Measurements from ENCODE around the gene REXO4.
A peak's percentile ranks its signal among the peaks of the same experiment; 100 is the strongest.
"Not testable (repeated sequence)": the region's sequence is repeated elsewhere in the genome, so short reads cannot be mapped to it uniquely, and the experiment has no call there.

The REXO4 gene

DNA sequence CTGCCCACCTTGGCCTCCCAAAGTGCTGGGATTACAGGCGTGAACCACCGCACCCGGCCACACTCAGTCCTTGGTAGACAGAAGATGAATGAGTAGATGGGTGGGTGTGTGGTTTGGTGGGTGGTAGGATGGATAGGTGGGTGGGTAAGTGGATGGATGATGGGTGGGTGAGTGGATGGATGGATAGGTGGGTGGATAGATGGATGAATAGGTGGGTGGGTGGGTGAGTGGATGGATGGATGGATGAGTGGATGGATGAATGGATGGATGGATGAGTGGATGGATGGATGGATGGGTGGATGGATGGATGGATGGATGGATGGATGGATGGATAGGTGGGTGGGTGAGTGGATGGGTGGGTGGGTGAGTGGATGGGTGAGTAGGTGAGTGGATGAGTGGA is 25.5 kb downstream of the REXO4 start:
- intact Hi-C loops (cut with DNase I); DNase-seq: not testable (repeated sequence)

DNA sequence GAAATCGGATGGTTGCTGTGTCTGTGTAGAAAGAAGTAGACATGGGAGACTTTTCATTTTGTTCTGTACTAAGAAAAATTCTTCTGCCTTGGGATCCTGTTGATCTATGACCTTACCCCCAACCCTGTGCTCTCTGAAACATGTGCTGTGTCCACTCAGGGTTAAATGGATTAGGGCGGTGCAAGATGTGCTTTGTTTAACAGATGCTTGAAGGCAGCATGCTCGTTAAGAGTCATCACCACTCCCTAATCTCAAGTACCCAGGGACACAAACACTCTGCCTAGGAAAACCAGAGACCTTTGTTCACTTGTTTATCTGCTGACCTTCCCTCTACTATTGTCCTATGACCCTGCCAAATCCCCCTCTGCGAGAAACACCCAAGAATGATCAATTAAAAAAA is 26.4 kb downstream of the REXO4 start:
- intact Hi-C loops (cut with DNase I); DNase-seq: not testable (repeated sequence)

DNA sequence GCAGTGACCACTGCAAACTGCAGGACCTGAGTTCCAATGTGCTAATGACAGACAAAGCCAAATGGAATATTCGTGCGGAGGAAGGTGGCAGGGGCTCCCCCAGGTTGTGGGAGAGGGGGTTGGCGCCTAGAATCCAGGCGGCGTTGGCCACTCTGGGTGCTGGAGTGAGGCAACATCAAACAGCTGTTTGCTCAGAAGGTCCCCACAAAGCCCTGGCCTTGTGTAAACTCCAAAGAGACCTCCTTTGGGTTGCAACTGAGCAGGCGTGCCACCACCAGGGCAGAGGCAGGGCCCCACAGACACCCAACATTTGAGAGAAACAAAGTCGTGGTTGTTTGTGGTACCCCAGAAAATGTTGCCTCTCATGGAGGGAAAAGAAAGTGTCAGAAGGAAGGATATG is 27.1 kb downstream of the REXO4 start:
- intact Hi-C loops (cut with DNase I) = no loop called here
- DNase-seq = no peak

DNA sequence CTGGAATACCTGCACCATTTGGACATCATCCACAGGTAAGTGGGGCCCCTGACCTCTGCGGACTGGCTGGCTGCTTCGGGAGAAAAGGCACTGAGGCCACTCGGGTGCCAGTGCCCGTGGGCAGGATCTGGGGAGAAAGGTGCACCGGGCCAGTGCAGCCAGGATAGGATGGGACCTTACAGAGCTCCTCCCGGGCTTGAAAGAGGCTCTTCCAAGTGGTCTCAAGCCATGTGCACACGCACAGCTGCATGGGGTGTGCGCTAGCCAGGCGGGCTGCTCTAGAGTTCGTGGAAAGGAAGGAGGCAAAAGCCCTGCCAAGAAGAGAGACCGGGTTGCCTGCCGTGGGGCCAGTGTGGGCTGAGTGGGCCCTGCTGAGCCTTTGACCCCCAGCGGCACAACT is 28.2 kb downstream of the REXO4 start:
- intact Hi-C loops (cut with DNase I) = no loop called here
- DNase-seq = peak in 1 of 10 donors; percentile 62

DNA sequence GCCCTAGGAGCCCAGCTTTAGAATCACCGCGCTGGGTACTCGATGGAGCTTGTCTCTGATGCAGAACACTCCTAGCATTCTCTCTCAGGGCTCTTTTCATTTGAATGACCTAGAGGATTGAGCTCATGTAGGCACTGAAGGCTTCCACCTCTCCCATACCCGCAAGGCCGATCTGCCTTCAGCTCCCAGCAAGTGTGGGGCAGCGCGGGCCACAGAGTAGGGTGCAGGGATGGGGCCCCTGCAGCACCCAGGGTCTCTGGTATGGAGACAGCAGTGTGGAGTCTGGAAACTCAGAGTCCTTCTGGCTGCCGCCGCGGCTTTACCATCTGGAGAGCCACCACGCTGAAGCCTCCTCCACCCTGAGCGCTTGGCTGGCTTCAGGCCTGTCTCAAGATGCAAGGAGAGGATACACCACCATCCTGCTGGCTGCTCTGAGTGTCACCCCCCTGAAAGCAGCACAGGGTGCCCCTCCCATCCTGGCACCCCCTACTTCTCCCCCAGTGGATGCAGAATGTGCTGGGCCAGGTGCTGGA is 28.7 kb downstream of the REXO4 start:
- peak in 7 of 10 donors; percentile 48 to 92 (median 74) for DNase-seq
- intact Hi-C loops (cut with DNase I) = no loop called here

DNA sequence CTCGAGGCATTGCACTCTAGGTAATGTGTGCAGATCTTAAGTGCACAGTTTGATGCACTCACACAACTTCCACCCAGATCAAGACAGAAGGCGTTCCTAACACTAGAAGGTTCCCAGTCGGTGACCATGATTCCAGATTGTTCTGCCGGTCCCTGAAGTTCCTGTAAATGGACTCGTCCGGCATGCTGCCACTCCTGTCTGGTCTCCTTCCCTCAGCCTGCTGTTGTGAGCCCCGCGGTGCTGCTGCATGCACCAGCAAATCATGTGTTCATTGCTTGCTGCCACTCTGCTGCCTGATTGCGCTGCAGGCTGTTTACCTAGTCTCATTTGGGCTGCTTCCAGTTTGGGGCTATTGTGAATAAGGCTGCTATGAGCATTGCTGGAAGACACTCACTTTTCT is 30.1 kb downstream of the REXO4 start:
- no peak for DNase-seq

DNA sequence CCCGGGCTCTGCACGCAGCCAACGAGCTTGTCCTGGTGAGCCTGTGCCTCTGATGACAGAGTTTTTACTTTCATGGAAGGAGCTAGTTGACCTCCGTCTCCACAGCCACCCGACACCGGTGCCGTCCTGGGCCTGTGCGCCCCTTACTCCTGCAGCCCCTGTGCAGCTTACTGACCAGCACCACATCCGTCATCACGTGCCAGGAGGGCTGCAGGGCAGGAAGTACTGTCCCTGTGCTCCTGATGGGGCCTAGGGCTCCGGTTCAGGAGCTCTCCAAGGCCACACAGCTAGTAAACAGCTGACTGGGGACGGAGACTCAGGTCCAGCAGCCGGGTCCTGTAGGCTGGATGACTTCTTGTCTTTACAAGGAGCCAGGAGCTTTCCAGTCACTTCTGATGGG is 31.5 kb downstream of the REXO4 start:
- intact Hi-C loops (cut with DNase I) = no loop called here

More for the DNA sequence above, 30.1 kb downstream of the REXO4 start:
- intact Hi-C loops (cut with DNase I) = no loop called here

DNA sequence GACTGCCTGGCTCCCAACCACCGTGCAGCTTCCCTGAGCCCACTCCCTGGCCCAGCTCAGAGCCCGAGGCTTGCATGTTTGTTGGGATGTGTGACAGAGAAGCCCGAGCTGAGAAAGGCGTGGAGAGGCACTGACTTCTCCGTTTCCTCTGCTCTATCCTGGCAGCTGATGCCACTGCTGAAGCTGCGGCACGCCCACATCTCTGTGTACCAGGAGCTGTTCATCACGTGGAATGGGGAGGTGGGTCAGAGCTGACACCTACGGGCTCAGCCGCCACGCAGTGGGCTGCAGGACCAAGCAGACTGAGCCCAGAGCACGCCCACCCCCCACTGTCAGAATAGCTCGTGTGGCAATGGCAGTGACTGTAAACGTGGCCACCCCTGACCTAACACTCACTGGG is 32.4 kb downstream of the REXO4 start:
- intact Hi-C loops (cut with DNase I) = no loop called here

More for the DNA sequence above, 31.5 kb downstream of the REXO4 start:
- no peak for DNase-seq

DNA sequence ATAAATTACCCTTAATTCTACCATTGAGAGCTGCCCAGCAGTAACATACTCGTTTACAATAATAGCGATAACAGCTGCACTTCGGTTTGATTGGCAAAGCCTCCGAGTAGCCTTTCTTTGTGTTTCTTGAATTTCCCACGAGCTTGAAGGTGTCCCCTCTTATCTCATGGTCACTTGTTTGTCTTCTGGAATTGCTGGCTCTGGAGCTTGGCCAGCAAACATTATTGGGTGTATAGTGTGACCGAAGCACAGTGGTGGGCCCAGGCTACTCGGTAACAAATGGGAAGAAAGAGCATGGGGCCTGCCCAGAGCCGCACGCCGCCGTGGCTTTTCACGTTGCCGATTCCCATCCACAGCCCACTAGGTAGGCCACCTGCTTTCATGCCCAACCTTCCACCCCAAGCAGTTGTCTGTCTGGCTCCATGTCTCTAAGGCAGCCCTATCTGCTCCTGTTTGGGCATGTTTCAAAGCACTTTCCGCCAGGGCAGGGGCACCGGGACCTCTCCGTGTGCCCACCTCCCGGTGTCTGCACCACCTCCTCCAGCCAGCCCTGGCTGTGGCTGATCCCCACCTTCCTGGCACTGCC is 33.0 kb downstream of the REXO4 start:
- DNase-seq = no peak
- intact Hi-C loops (cut with DNase I) = no loop called here

More for the DNA sequence above, 32.4 kb downstream of the REXO4 start:
- peak in 7 of 10 donors; percentile 44 to 93 (median 67) for DNase-seq

DNA sequence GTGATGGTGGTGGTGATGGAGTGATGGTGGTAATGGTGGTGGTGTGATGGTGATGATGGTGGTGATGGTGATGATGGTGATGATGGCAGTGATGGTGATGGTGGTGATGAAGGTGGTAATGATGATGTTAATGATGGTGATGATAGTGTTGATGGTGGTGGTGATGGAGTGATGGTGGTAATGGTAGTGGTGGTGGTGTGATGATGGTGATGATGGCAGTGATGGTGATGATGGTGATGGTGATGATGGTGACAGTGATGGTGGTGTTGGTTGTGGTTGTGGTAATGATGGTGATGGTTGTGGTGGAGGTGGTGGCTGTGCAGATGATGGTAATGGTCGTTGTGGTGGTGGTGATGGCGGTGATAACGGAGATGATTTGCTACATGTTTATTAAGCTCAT is 34.4 kb downstream of the REXO4 start:
- no peak for DNase-seq
- intact Hi-C loops (cut with DNase I) = no loop called here

DNA sequence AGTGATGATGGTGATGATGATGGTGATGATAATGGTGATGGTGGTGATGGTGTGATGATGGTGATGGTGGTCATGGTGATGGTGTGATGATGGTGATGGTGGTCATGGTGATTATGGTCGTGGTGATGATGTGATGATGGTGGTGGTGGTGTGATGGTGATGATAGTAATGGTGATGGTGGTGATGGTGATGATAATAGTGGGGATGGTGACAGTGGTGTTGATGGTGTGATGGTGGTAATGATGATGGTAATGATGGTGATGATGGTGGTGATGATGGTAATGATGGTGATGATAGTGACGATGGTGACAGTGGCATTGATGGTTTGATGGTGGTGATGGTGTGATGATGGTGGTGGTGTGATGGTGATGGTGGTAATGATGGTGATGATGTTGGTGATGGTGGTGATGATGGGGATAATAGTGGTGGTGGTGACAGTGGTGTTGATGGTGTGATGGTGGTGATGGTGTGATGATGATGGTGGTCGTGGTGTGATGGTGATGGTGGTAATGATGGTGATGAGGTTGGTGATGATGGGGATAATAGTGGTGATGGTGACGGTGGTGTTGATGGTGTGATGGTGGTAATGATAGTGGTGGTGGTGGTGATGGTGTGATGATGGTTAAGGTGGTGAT is 35.2 kb downstream of the REXO4 start:
- intact Hi-C loops (cut with DNase I) = no loop called here
- no peak for DNase-seq

DNA sequence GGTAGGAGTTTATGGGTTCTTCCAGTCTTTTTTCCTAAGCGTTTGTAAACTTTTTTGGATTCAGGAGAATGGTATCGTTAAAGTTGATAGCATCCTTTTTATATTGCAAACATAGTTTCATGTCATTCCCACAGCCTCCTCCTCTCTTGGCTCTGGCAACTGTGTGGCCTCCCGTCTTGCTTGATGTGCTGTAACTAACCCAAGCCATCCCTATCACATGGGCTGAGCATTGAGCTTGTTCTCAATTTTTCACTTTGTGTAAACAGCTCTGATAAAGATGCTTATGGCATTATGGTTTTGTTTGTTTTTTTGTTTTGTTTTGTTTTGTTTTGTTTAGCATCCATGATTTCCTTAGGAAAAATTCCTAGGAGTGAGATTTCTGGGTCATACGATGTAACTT is 37.1 kb downstream of the REXO4 start:
- DNase-seq = peak in 1 of 10 donors; percentile 89
- intact Hi-C loops (cut with DNase I) = no loop called here

DNA sequence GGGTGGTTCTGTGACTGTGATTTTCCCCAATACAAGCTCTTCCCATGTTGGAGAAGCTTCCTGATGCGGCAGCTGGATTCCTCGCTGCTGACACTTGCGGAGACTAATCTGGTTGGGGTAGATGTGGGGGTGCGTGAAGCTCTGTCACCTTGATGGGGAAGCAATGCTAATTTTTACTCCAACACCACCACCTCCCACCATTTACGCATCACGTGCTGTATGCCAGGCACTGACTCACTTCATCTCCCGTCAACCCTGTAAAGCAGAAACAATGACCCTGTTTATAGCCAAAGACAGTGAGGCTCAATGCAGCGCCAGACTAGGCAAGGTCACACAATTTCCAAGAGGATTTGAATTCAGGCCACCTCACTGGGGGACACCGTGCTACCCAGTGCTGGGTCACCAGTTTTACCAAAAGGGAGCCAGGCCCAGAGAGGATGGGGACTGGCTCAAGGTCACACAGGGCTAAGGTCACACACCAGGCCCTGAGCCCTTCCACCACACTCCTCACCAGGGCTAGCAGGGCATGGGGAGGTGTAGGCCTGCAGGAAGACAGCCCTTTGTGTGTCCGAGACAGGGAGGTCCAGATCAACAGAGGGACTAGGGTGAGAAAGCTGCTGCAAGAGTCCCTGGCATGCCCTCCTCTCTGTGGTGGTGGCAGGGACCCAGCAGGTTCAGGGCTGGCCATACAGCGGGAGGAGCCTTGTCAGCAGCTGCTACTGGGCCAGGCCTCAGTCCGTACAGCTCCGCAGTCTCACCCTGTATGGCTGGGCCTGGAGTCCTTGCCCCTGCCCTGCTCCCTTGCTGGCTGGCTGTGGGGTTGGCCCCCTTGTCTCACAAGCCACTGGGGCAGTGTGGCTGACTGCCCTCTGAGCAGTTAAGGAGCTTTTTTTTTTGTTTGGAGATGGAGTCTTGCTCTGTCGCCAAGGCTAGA is 38.4 kb downstream of the REXO4 start:
- DNase-seq = peak in 4 of 10 donors; percentile 25 to 92 (median 45)
- intact Hi-C loops (cut with DNase I) = no loop called here

DNA sequence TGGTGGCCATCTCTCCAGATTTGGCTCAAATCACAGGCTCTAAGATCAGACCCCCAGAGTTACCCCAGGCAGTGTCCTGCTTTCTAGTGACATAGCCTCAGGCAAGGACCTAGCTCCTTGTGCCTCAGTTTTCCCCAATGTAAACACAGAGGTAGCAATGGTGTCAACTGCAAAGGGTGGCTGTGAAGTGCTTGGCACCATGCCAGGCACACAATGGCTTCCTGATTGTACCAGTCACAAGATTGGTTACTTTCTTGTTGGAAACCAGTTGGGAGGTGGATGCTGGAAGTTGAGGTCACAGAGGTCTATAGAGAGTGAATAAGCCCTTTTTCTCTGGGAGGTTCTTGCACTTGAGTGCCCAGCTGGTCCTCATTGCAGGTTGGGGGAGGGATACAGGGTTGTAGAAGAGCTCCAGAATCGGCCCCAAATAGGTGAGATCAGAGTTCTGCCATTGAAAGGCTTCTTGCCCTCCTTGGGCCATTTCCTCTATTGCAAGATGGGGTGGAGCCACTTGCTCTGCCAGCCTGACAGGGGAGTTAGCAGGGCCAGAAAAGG is 39.3 kb downstream of the REXO4 start:
- no peak for DNase-seq
- intact Hi-C loops (cut with DNase I) = no loop called here

DNA sequence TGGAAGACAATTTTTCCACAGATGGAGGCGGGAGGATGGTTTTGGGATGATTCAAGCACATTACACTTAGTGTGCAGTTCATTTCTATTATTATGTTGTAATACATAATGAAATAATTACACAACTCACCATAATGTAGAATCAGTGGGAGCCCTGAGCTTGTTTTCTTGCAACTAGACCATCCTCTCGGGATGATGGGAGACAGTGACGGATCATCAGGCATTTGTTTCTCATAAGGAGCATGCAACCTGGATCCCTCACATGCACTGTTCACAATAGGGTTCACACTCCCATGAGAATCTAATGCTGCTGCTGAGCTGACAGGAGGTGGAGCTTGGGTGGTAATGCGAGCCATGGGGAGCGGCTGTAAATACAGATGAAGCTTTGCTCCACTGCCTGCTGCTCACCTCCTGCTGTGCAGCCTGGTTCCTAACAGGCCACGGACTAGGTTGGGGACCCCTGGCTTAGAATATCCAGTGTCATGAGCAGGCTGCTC is 40.0 kb downstream of the REXO4 start:
- DNase-seq = no peak
- intact Hi-C loops (cut with DNase I) = no loop called here

DNA sequence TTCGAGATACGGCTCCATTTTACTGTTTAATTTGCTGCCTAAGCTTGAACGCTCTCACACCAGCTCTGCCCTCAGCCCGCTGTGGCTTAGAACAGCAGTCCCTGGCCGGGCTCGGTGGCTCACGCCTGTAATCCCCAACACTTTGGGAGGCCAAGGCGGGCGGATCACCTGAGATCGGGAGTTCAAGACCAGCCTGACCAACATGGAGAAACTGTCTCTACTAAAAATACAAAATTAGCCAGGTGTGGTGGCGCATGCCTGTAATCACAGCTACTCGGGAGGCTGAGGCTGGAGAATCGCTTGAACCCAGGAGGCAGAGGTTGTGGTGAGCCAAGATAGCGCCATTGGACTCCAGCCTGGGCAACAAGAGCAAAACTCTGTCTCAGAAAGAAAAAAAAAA is 40.5 kb downstream of the REXO4 start:
- intact Hi-C loops (cut with DNase I); DNase-seq: not testable (repeated sequence)

DNA sequence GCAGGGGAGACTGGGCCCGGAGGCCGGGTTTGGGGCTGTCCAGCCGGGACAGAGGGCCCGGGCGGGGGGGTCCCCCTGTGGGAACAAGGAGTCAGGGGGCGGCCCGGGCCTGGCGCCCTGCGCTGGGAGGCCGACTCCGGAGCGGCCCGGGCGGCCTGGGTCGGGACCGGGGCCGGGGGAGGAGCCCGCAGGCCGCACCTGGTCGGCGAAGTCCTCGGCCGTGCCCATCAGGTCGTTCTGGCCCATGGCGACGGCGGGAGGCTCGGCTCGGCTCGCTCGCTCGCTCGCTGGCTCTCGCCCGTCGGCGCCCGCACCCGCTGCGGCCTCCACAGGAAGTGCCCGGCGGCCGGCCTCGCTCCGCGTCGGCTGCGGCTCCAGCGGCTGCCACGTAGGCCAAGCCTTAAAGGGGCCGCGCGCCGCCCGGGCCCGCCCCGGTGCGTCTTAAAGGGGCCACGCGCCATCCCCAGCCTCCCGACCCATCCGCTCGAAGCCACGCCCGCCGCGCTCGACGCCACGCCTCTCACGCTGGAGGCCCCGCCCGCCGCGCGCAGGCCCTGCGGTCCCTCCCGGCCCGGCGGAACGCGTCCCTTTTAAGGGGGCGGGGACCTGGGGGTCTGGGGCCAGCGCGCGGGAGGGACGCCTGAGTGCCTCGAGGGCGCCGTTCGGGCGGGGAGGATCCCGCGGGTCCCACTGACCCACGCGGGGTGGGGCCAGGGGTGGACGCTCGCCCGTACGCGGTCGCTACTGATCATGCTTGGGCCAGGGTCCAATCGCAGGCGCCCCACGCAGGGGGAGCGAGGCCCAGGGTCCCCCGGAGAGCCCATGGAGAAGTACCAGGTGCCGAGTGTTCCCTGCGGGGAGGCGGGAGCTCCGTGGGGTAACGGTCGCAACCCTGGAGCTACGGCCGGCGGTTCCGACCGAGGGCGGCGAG is 41.8 kb downstream of the REXO4 start, which contains the start of the genes STKLD1 and SURF4:
STKLD1 (plus strand) TSS at position 643 of the 931 bp plus-strand sequence; CDS start at position 751, 108 bp downstream.
SURF4 (minus strand) TSS at position 337 of the 931 bp plus-strand sequence; CDS start at position 246, 91 bp downstream.
- intact Hi-C loops (cut with DNase I) = loop anchor here (1.0 kb wide), 1 partner anchor 40 kb away; the partner anchor contains the start of gene SURF6
- peak; percentile 93 to 99 (median 96) for DNase-seq

DNA sequence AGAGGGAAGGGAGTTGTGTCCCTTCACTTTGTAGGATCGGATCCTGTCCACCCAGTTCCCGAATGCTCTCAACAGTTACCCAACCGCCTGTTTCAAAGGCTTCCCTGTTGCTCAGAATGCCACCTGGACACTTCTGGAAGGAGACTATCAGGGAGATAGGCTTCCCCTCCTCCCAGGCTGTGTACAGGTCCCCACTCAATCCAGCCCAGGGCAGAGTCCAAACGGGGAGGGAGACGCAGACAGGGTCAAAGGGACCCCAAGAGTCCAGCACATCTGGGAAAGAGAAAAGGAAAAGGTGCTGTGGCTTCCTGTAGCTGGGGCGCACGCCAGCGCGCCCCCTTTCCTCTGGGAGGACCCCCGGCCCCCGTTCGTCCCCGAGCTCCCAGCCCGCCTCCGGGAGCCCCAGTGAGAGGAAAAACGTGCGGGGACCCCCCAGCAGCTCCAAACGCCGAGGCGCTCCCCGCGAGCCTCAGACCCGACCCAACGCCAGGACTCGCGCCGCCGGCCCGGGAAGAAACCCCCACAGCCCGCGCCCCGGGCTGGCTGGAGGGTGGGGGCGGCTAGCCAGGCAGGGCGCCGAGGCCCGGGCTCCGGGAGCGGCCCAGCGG is 42.6 kb downstream of the REXO4 start:
- intact Hi-C loops (cut with DNase I) = no loop called here
- no peak for DNase-seq

All from posterior cingulate gyrus (tissue), 11 donors.